GM19467 (cell line): Measurements from ENCODE around the gene FAM234B.

Experiments
- ATAC-seq: cut with Tn5 transposase; IDR thresholded peaks from one replicate; pipeline ENCODE4 v1.9.1; 2021; ENCODE audit warnings: mild to moderate bottlenecking, moderate library complexity; ENCODE audit not compliant: unreplicated experiment

The FAM234B gene

DNA sequence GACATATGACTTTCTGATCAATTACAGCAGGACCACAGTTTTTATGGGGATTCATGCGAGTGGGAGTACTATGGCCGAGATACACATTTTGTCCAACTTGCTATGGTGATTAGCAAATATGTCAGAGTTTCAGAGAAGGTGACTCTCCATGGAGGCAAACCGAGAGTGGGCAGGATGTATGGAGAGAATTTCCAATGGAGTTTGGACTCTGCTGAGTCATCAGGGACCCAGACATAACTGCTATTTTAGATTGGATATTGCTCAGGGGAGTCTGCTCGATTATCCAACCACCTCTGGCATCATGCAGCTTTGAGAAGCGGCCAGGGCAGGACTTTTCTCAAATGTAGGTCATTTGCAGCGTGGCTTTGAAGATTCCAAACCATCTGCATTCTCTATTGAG, 68.8 kb downstream of the FAM234B start:
- ATAC-seq: no peak

DNA sequence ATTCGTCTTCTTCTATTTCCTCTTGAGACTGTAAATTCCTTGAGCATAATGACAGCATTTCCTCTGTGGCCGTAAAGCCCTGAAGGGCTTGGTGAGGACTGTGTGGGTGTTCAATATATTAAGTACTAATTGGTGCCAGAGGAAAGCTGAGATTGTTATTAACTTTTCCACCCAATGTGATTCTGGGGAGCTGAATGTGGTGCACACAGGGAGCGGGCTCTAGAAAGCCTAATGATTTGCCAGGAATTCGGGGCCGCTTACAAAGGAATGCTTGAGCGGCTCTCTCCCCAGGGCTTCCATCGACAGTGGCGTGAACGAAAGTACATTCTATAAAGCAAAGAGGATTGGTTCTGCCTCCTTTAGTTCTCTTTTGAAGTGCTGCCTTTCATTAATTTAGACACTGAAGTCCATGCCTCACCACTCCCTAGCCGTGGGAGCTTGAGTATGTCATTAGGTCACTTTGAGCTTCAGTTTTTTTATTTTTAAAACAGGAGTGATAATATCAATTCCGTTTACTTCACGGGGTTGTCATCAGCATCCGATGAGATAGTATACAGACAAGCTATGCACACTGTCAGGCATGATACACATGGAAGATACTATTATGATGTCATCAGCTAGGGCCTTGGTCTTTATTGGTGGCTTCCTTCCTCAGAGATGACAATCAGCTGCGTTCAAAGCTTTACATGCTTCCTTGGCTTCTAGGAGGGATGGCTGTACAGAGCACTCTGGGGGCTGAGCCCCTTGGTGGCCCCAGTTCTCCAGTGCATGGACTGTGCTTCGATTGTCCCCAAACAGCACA, 70.3 kb downstream of the FAM234B start:
- ATAC-seq: no peak

DNA sequence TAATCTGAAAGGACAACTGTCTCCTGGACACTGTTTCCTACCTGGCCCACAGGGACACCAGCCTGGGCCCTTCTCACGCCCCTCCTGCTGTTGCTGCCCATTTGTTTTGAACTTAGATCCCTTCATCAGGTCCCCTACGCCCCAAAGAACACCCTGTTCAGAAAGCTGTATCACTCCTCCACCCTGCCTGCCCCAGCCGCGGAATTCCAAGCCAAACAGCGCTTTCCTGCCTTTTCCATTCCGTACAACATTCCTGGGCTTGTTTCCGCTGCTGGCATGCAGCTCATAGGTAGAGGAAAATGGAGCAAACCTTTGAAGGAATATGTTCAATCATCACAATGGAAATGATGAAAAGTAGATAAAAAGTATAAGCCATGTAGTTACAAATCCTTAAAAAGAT, 72.1 kb downstream of the FAM234B start:
- ATAC-seq: no peak

DNA sequence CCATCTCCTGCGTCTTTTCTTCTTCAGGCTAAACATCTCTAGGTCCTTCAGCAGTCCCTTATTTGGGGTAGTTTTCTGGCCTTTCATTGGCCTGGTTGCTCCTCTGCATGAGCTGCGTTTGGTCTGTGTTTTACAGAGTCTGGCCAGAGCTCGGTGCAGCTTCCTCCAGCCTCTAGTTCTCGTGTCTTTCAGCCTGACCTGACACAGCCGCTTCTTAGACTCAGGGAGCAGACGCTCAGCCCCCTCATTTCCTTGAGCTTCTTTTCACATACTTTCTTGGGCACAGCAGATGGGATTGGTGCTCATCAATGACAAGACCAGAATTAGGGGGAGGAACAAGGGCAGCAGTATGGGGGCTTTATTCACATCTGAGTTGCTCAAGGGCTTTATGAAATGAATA, 72.8 kb downstream of the FAM234B start:
- ATAC-seq: no peak

DNA sequence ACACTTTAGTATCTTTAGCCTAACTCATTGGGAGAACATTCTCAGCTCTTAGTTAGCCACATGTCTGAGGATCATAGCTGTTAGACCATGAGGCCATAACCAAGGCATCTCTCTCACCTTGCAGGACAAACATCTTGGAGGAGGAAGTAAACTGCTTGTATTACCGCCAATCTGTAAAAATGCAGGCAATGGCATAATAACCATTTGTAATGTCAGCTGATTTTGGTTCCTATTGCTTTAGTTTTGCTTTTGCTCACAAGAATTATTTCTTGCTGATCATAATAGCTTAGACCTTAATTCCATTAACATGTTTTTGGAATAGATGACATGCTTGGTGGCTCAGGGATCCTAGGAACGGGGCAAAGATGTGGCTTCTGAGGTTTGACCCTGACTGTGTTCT, 75.6 kb downstream of the FAM234B start:
- no peak for ATAC-seq

DNA sequence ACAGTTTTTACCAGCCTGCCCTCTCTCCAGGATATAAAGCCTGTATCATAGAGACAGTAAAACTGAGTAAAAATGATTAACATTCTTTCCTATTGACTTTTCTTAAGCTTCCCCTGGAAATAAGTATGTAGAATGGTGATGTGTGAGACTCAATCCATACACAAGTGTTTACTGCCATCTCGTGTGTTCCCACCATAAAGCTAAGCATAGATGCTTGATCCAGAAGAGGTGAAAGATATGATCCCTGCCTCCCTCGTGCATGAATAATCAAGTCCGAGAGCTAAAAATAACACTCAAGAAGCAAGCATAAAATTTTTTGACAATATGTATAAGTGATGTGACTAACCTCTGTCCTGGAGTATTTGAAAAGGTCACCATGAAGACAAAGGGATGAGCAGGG, 76.2 kb downstream of the FAM234B start:
- ATAC-seq: no peak

DNA sequence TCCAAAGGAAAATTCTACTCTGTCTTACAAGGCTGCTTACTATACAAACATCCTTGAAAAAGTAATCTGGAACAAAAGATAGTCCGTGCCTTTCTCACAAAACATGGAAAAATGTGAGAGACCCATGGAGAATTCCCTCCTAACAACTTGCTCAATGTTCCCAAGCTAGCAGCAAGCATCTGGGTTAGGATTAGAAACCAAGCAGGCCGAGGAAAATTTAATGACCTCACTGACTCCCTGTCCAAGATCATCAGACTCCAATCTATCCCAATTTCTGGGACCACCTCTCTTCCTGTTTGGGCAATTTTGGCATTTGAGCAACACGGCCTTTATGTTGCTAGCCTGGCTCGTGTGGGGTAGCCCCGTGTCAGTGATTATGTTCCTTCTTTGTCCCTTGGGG, 77.4 kb downstream of the FAM234B start:
- no peak for ATAC-seq

DNA sequence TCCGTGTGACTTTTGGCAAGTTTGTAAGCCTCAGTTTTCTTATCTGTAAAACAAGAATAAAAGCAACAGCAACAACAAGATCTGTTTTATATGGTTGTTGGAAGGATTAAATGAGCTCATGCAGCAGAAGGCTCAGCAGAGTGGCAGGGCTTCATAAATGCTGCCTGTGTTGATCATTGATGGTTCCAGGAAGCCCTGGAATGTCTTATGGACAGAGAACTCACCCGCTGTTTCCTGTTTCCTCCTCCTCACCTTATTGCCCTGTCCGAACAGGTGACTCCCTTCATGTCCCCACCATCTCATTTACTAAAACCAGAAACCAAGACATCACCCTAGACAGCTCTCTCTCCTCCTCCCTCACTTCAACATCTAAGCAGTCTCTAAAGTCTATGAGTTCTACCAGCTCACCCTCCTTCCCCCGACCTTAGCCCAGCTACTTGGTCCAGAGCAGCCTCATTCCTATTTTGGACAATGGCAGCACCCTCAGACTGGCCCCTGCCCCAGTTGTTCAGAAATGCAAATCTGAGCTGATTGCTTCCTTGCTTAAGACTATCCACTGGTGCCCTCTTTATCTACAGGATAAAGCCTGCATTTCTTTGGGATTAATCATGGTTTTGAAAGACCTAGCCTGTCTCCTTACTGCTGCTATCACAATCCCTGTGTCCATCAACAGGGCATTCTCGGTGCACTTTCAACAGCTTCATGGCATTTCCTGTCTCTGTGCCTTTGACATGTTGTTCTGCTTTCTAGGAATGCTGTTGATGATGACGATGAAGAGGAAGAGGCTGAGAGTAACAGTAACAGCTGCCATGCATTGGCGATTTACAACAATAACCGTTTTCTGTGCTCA, 80.7 kb downstream of the FAM234B start:
- no peak for ATAC-seq

DNA sequence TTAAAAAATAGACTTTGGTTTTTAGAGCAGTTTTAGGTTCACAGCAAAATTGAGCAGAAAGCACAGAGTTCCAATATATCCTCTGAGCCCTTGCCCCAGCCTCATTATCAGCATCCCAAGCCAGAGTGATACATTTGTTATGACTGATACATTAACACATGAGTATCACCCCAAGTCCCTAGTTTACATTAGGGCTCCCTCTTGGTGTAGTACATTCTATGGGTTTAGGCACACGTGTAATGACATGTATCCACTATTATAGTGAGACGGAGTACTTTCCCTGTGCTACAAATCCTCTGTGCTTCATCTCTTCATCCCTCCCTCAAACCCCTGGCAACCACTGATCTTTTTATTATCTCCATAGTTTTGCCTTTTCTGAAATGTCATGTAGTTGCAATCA, 81.8 kb downstream of the FAM234B start:
- no peak for ATAC-seq

DNA sequence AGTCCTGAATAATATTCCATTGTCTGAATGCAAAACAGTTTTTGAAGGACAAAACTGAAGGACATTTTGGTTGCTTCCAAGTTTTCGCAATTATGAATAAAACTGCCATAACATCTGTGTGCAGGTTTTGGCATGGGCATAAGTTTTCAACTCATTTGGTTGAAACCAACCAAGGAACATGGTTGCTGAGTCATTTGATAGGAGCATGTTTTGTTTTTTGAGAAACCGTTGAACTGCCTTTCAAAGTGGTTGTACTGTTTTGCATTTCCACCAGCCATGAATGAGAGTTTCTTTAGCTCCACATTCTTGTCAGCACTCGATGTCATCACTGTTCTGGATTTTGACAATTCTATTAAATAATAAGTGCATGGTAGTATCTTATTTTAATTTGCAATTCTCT, 82.3 kb downstream of the FAM234B start:
- ATAC-seq: no peak

DNA sequence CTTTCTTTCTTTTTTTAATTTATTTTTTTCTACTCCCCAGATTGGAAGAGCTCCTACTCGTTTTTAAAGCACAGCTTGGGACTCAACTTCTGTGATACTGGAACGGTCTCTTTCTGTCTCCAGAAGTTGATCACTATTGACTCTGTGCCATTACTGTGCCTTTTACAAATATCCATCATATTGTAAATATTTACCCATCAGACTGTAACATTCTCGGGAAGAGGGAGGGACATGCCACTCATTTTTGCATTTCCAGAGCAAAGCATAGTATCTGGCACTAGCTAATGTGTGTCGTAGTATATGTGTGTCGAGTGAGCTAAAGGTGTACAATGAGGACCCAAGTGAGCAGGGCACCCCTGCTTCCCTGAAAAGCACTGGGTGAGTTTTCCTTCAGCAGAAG, 83.3 kb downstream of the FAM234B start:
- ATAC-seq: no peak

DNA sequence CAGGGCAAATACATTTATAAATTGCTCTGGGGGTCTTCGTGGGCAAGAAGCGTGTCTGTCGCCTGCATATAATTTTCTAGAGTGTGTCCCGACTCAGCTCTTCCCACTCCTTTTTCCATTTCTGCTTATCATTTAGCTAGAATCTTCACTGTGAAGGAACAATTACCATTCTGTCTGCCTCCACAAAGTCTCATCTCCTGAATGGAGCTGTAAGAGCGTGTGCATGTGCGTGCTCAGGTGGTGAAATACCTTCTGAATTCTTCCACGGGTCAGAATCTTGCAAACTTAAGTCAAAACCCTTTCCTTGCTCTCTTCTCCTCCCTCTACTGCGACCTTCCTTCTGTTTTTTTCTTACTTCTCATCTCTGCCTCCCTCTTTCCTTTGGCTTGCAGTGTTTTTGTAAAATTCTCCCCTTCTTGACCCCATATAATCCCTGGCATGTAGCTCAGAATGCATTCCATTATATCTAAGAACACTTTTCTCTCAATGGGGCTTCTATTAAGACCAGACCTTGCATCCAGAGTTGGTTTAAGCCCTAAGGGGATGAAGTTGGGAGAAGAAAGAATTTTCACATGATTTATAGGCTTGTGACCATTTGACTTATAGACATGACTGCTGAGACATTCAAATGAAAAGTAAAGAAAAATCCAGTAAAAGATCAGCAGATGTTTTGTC, 84.2 kb downstream of the FAM234B start:
- no peak for ATAC-seq

DNA sequence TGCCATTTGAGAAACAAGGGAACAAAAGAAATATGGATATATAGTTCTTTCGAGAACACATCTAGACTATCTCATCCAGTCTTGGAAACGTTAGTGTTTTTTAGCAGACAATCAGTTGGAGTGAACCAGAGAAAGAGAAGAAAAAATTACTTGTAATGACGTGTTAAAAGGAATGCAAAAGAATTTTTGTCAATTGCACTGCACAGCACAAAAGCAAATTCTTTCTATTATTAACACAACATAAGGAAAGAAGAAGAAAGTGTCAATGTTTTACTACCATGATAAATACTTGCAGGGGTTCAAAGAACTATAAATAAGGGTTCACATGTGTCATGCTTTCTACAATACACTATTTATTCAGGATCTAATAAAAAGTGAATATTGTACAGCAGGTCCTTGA, 86.8 kb downstream of the FAM234B start:
- no peak for ATAC-seq
